ENCODE results near the gene PRDM10. TPM values are rescaled to one million over a fixed set of nuclear protein-coding genes. Genes with fewer than 3 reads are reported as not detected.

PRDM10 gene
- total RNA-seq, 1 experiment from 2014 or later: 9.2 TPM

DNA sequence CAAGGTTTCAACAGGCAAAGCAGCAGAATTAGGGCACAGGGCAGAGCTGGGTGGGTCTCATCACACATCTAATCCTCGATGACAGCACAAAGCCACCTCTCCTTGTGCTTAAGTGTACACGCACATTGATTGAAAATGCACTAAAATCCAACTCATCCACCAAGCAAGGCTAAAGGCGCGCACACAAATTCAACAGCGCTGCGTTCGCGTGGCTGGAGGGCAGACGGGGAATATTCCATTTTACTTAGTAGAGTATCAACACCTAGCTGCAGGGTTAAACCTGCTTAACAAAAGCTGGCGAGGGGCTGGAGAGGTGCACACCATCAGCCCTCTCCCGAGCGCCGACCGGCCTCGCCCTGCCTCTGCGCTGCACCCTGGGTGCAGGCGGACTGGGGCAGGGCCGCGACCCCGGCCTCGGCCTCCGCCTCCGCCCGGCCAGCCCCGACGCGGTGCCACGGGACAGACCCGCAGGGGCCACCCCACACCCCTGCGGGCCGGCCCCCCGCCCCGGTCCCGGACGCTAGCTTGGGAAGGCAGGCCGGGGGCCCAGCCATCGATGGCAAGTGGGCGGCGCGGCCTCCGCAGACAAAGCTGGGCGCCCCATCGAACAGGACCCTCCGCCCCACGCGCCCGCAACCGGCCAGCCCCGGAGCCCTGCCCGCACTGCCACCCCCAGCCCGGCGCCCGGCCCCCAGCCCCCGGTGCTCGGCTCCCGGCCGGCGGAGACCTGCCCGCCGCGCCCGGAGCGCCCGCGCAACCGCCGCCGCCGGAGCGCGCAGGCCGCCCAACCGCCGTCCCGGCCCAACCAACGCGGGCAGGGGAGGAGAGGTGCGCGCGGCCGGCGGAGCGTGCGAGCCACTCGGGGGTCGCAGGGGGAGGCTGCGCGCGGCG is 929 bp downstream of the PRDM10 start:
- Histone ChIP-seq H4K20me1 (ENCODE audit: insufficient read depth) (no peaks in the 10 kb centered on the region), H3K4me1 (ENCODE audit: control insufficient read depth in 1 of 2, insufficient read depth in 2 of 2, low read length in 2 of 2) (peaks cover 0 to 32% of the 10 kb centered on the region in 2 experiments; a peak in 3 of 4 replicates), H2AFZ (ENCODE audit: low read depth, low read length, poor library complexity, severe bottlenecking) (no peak overlapping the region), H3K27ac (ENCODE audit: low read depth, low read length) (peak overlapping the region; percentile 97), H3K4me2 (ENCODE audit: low read length) (peak overlapping the region; percentile 97), H3K27me3 (ENCODE audit: insufficient read depth, low read length) (no peaks in the 10 kb centered on the region), H3K9me3 (ENCODE audit: control insufficient read depth in 1 of 2, insufficient read depth in 1 of 2, low read depth in 1 of 2, low read length in 2 of 2) (no peaks in the 10 kb centered on the region), H3K9me2 (ENCODE audit: insufficient read depth) (no peaks in the 10 kb centered on the region), H3K36me3 (ENCODE audit: control insufficient read depth in 1 of 2, insufficient read depth in 2 of 2, low read length in 2 of 2) (no peaks in the 10 kb centered on the region), H3K79me2 (ENCODE audit: insufficient read depth, low read length) (peaks cover 31% of the 10 kb centered on the region), H3K4me3 (replicated peaks in 1 of 2; ENCODE audit: low read depth in 1 of 2, low read length in 2 of 2) (peak overlapping the region; percentile 70 to 80), H3K9ac (ENCODE audit: low read length) (peak overlapping the region; percentile 92)
- intact Hi-C loops (cut with micrococcal nuclease): loop anchor here (5.0 kb wide), 2 partner anchors 66 to 121 kb away; partner anchors contain the start of gene APLP2
- ATAC-seq: peak; percentile 35
- TF ChIP-seq ZFX (IDR thresholded peaks at IDR 0.05) (peak; percentile 97), EGR1 (IDR thresholded peaks at IDR 0.05; ENCODE audit: low read depth) (no peak)
- no peak for DNase-seq (ENCODE audit: low read depth, low spot score)
- ChIA-PET POLR2A (interaction anchor here (0.8 to 3.4 kb wide), 6 partner anchors 10 to 162 kb away, joined by 3 to 22 read pairs (median 4); partner anchors contain the start of gene APLP2), RAD21 (ENCODE audit: low non-redundant PET in 1 of 2, low total read pairs in 2 of 2, uncharacterized antibody in 2 of 2, unreplicated experiment in 2 of 2) (no interaction called here), CTCF (interaction anchor here (1.1 kb wide), 1 partner anchor 131 kb away, joined by 4 read pairs; no protein-coding TSS in a partner anchor)
- no TSS peak for BruUV-seq (replicated peaks)

DNA sequence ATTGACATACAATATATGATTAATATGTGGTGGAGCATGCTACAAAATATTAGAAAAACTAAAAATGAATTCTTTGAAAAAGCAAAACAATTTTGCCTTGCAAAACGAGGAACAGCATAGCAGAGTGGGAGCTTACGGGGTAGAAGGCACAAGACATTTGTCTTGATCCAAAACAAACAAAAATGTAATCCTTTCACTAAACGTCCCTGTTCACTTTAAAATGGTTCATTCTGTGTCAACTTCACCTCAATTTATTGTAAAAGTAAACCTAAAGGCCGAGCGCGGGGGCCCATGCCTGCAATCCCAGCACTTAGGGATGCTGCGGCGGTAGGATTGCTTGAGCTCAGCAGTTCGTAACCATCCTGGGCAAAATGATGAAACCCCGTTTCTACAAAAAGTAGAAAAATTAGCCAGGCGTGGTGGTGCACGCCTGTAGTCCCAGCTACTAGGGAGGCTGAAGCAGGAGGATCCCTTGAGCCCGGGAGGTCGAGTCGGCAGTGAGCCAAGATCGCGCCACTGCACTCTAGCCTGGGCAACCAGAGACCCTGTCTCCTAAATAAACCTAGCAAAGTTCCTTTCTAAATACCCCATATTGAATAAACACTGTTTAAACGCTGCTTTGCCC is 2.0 kb downstream of the PRDM10 start:
- H3K4me1 ChIP-seq (ENCODE audit: control insufficient read depth in 1 of 2, insufficient read depth in 2 of 2, low read length in 2 of 2): peaks cover 0 to 32% of the 10 kb centered on the region in 2 experiments; a peak in 3 of 4 replicates
- H3K27me3 ChIP-seq (ENCODE audit: insufficient read depth, low read length): no peaks in the 10 kb centered on the region
- peak overlapping the region; percentile 87 for H3K4me2 ChIP-seq (ENCODE audit: low read length)
- H3K27ac ChIP-seq (ENCODE audit: low read depth, low read length): no peak overlapping the region; the same call in 1 of the 2 replicates
- no peaks in the 10 kb centered on the region for H4K20me1 ChIP-seq (ENCODE audit: insufficient read depth)
- no peaks in the 10 kb centered on the region for H3K9me3 ChIP-seq (ENCODE audit: control insufficient read depth in 1 of 2, insufficient read depth in 1 of 2, low read depth in 1 of 2, low read length in 2 of 2)
- H3K36me3 ChIP-seq (ENCODE audit: control insufficient read depth in 1 of 2, insufficient read depth in 2 of 2, low read length in 2 of 2): no peaks in the 10 kb centered on the region
- no peaks in the 10 kb centered on the region for H3K9me2 ChIP-seq (ENCODE audit: insufficient read depth)
- RAD21 ChIA-PET (ENCODE audit: low non-redundant PET in 1 of 2, low total read pairs in 2 of 2, uncharacterized antibody in 2 of 2, unreplicated experiment in 2 of 2): no interaction called here
- H3K4me3 ChIP-seq (replicated peaks in 1 of 2; ENCODE audit: low read depth in 1 of 2, low read length in 2 of 2): peak overlapping the region; percentile 70 to 80
- DNase-seq (ENCODE audit: low read depth, low spot score) (no peak), ATAC-seq (no peak)
- H3K79me2 ChIP-seq (ENCODE audit: insufficient read depth, low read length): peaks cover 31% of the 10 kb centered on the region
- POLR2A ChIA-PET: interaction anchor here (3.4 kb wide), 1 partner anchor 9 kb away, joined by 22 read pairs; no protein-coding TSS in a partner anchor
- H2AFZ ChIP-seq (ENCODE audit: low read depth, low read length, poor library complexity, severe bottlenecking): no peak overlapping the region
- TF ChIP-seq, protein P1, sequence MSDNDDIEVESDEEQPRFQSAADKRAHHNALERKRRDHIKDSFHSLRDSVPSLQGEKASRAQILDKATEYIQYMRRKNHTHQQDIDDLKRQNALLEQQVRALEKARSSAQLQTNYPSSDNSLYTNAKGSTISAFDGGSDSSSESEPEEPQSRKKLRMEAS (IDR thresholded peaks at IDR 0.05): no peak
- TF ChIP-seq TCF7L2 (IDR thresholded peaks at IDR 0.05; ENCODE audit: borderline replicate concordance, extremely low read depth, insufficient read depth, insufficient read length) (no peak), SRF (IDR thresholded peaks at IDR 0.05; ENCODE audit: low read depth) (no peak), EZH2phosphoT487 (IDR thresholded peaks at IDR 0.05; ENCODE audit: borderline replicate concordance) (no peak), EGR1 (IDR thresholded peaks at IDR 0.05; ENCODE audit: low read depth) (no peak), CEBPB (IDR thresholded peaks at IDR 0.05; ENCODE audit: low read depth) (no peak), RAD21 (IDR thresholded peaks at IDR 0.05; ENCODE audit: low read depth) (no peak), SP1 (IDR thresholded peaks at IDR 0.05; ENCODE audit: low read depth) (no peak), POLR2AphosphoS5 (IDR thresholded peaks at IDR 0.05; ENCODE audit: low read depth, low read length) (no peak)
- TF ChIP-seq, protein P2, sequence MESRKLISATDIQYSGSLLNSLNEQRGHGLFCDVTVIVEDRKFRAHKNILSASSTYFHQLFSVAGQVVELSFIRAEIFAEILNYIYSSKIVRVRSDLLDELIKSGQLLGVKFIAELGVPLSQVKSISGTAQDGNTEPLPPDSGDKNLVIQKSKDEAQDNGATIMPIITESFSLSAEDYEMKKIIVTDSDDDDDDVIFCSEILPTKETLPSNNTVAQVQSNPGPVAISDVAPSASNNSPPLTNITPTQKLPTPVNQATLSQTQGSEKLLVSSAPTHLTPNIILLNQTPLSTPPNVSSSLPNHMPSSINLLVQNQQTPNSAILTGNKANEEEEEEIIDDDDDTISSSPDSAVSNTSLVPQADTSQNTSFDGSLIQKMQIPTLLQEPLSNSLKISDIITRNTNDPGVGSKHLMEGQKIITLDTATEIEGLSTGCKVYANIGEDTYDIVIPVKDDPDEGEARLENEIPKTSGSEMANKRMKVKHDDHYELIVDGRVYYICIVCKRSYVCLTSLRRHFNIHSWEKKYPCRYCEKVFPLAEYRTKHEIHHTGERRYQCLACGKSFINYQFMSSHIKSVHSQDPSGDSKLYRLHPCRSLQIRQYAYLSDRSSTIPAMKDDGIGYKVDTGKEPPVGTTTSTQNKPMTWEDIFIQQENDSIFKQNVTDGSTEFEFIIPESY (IDR thresholded peaks at IDR 0.05; ENCODE audit: extremely low read depth, insufficient replicate concordance, low read length): no peak
- TF ChIP-seq, protein P3, sequence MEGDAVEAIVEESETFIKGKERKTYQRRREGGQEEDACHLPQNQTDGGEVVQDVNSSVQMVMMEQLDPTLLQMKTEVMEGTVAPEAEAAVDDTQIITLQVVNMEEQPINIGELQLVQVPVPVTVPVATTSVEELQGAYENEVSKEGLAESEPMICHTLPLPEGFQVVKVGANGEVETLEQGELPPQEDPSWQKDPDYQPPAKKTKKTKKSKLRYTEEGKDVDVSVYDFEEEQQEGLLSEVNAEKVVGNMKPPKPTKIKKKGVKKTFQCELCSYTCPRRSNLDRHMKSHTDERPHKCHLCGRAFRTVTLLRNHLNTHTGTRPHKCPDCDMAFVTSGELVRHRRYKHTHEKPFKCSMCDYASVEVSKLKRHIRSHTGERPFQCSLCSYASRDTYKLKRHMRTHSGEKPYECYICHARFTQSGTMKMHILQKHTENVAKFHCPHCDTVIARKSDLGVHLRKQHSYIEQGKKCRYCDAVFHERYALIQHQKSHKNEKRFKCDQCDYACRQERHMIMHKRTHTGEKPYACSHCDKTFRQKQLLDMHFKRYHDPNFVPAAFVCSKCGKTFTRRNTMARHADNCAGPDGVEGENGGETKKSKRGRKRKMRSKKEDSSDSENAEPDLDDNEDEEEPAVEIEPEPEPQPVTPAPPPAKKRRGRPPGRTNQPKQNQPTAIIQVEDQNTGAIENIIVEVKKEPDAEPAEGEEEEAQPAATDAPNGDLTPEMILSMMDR (IDR thresholded peaks at IDR 0.05 in 2 of 3, conservative IDR thresholded peaks at IDR 0.05 in 1 of 3; ENCODE audit: borderline replicate concordance in 1 of 3, insufficient read depth in 1 of 3, low read depth in 2 of 3, low read length in 2 of 3): no peak
- intact Hi-C loops (cut with micrococcal nuclease): loop anchor here (5.0 kb wide), 2 partner anchors 67 to 122 kb away; partner anchors contain the start of gene APLP2
- no TSS peak for BruUV-seq (replicated peaks)
- CTCF ChIA-PET: no interaction called here
- peak overlapping the region; percentile 92 for H3K9ac ChIP-seq (ENCODE audit: low read length)
